Gastroesophageal sphincter (tissue), 4 donors: ENCODE data around the gene PIGK. TPM values are rescaled to one million over a fixed set of nuclear protein-coding genes. Genes with fewer than 3 reads are reported as not detected.

Experiments used
- ATAC-seq: fragments of 150-250 bp; one replicate; pipeline ENCODE4 v1.9.1; 2016; ENCODE audit warnings: mild to moderate bottlenecking, moderate library complexity
- H3K27ac ChIP-seq, 4 donors: fragments of 200-600 bp; sonication (generic) in 3 of 4; 1 replicate in 3 of 4; 2 replicates in 1 of 4; pipeline ENCODE4 v1.5.1; 2016 to 2019
- H3K27me3 ChIP-seq: fragments of 200-600 bp; sonication (generic); one replicate; pipeline ENCODE4 v1.5.1; 2019
- H3K36me3 ChIP-seq, 2 donors: fragments of 200-600 bp; sonication (generic); one replicate each; pipeline ENCODE4 v1.5.1; 2019; ENCODE audit warnings: control low read depth in 1 of 2
- H3K4me1 ChIP-seq, 3 donors: fragments of 200-600 bp; sonication (generic); 1 replicate in 2 of 3; 2 replicates in 1 of 3; pipeline ENCODE4 v1.5.1; 2016 to 2019; ENCODE audit warnings: control low read depth in 2 of 3
- H3K4me3 ChIP-seq, 2 donors: fragments of 200-600 bp; sonication (generic); one replicate each; pipeline ENCODE4 v1.5.1; 2019; ENCODE audit warnings: mild to moderate bottlenecking in 1 of 2, moderate library complexity in 1 of 2
- H3K9me3 ChIP-seq, 3 donors: fragments of 200-600 bp; sonication (generic); one replicate each; pipeline ENCODE4 v1.5.1; 2017 to 2019; ENCODE audit warnings: control low read depth in 2 of 3
- CTCF ChIP-seq, 4 experiments: fragments of 200-600 bp in 2 of 4; fragments of 450-650 bp in 2 of 4; sonication (generic) in 1 of 4; IDR thresholded peaks; one replicate each; pipeline ENCODE4 v1.5.1; 2017 to 2019; ENCODE audit warnings: antibody characterized with exemption in 4 of 4, mild to moderate bottlenecking in 2 of 4, moderate library complexity in 2 of 4
- EP300 ChIP-seq: sonication (generic); formaldehyde crosslinking; IDR thresholded peaks from one replicate; pipeline ENCODE4 v1.6.1; 2017; ENCODE audit warnings: antibody characterized with exemption, mild to moderate bottlenecking
- POLR2A ChIP-seq, 2 donors: fragments of 450-650 bp; IDR thresholded peaks; one replicate each; pipeline ENCODE4 v1.6.1; 2017; ENCODE audit warnings: antibody characterized with exemption in 2 of 2, mild to moderate bottlenecking in 2 of 2, moderate library complexity in 1 of 2
- POLR2AphosphoS5 ChIP-seq: sonication (generic); formaldehyde crosslinking; IDR thresholded peaks from one replicate; pipeline ENCODE4 v1.6.1; 2017; ENCODE audit warnings: antibody characterized with exemption
- WGBS, 2 donors: methylation state at CpG; one replicate each; pipeline ENCODE4 v1.1.5; 2018; ENCODE audit warnings: low coverage in 1 of 2; 5-methylcytosine and 5-hydroxymethylcytosine counted together
- total RNA-seq, 4 donors: library from RNA; depleted of rRNA; stranded (reverse); fragments of >200 nt; gene quantifications; one replicate each; pipeline ENCODE4 v1.1.0, GENCODE V29; 2016

PIGK gene
- total RNA-seq, 4 donors from 2014 or later: 17.2 to 26.9 (median 22.4) TPM

GRCh38 chr1:77182083-77182482 lies 37.1 kb downstream of the PIGK start:
- H3K9me3 ChIP-seq: peaks cover 0 to 7% (median 0%) of the 10 kb centered on the region in 3 donors
- WGBS, 2 donors: 88 to 90% methylated on average over 2 of the region's 2 CpGs
- no peak overlapping the region for H3K4me3 ChIP-seq
- no peak for TF ChIP-seq EP300
- TF ChIP-seq POLR2A (IDR thresholded peaks at IDR 0.05): no peak
- TF ChIP-seq CTCF (IDR thresholded peaks at IDR 0.05): no peak
- no peak for TF ChIP-seq POLR2AphosphoS5
- no peaks in the 10 kb centered on the region for H3K27me3 ChIP-seq
- peaks cover 0 to 12% of the 10 kb centered on the region in 2 donors for H3K36me3 ChIP-seq
- no peak overlapping the region for H3K27ac ChIP-seq
- no peaks in the 10 kb centered on the region for H3K4me1 ChIP-seq
- ATAC-seq: no peak

- Histone ChIP-seq H3K27me3 (no peaks in the 10 kb centered on the region), H3K27ac (no peak overlapping the region), H3K4me3 (no peak overlapping the region), H3K36me3 (peaks cover 0 to 5% of the 10 kb centered on the region in 2 donors), H3K4me1 (no peaks in the 10 kb centered on the region), H3K9me3 (peaks cover 0 to 12% (median 0%) of the 10 kb centered on the region in 3 donors)
- 80 to 94% methylated on average over 1 of the region's 1 CpG for WGBS, 2 donors
- no peak for TF ChIP-seq POLR2AphosphoS5
- TF ChIP-seq POLR2A (IDR thresholded peaks at IDR 0.05): no peak
- no peak for TF ChIP-seq CTCF (IDR thresholded peaks at IDR 0.05)
- no peak for TF ChIP-seq EP300
- ATAC-seq: no peak
Measured at GRCh38 chr1:77179632-77180031, 39.6 kb downstream of the PIGK start.

GRCh38 chr1:77175230-77175844 lies 43.9 kb downstream of the PIGK start:
- Histone ChIP-seq H3K36me3 (peaks cover 0 to 5% of the 10 kb centered on the region in 2 donors), H3K4me3 (no peak overlapping the region), H3K27ac (no peak overlapping the region), H3K27me3 (no peaks in the 10 kb centered on the region), H3K4me1 (no peaks in the 10 kb centered on the region), H3K9me3 (peaks cover 0 to 12% (median 0%) of the 10 kb centered on the region in 3 donors)
- TF ChIP-seq POLR2AphosphoS5 (no peak), POLR2A (IDR thresholded peaks at IDR 0.05) (no peak), CTCF (IDR thresholded peaks at IDR 0.05) (no peak), EP300 (no peak)
- ATAC-seq: no peak
- 81 to 100% methylated on average over 3 of the region's 3 CpGs for WGBS, 2 donors

- Histone ChIP-seq H3K27ac (no peak overlapping the region), H3K4me3 (no peak overlapping the region), H3K9me3 (no peaks in the 10 kb centered on the region), H3K27me3 (no peaks in the 10 kb centered on the region), H3K4me1 (no peaks in the 10 kb centered on the region), H3K36me3 (no peaks in the 10 kb centered on the region)
- TF ChIP-seq POLR2A (IDR thresholded peaks at IDR 0.05) (no peak), EP300 (no peak), POLR2AphosphoS5 (no peak), CTCF (IDR thresholded peaks at IDR 0.05) (no peak)
- WGBS, 2 donors: 53 to 63% methylated on average over 2 of the region's 2 CpGs
- no peak for ATAC-seq
Measured at GRCh38 chr1:77170687-77171086, 48.5 kb downstream of the PIGK start.

- H3K27ac ChIP-seq: no peak overlapping the region
- ATAC-seq: no peak
- H3K27me3 ChIP-seq: no peaks in the 10 kb centered on the region
- 95 to 100% methylated on average over 1 of the region's 1 CpG for WGBS, 2 donors
- peaks cover 0 to 9% of the 10 kb centered on the region in 2 donors for H3K36me3 ChIP-seq
- TF ChIP-seq CTCF (IDR thresholded peaks at IDR 0.05) (no peak), POLR2AphosphoS5 (no peak), POLR2A (IDR thresholded peaks at IDR 0.05) (no peak), EP300 (no peak)
- no peak overlapping the region for H3K4me3 ChIP-seq
- H3K4me1 ChIP-seq: no peaks in the 10 kb centered on the region
- H3K9me3 ChIP-seq: no peaks in the 10 kb centered on the region
Measured at GRCh38 chr1:77168358-77168757, 50.9 kb downstream of the PIGK start.
